K562 (cell line): ENCODE results near the gene RABL3. TPM values are rescaled to one million over a fixed set of nuclear protein-coding genes. Genes with fewer than 3 reads are reported as not detected.

Source experiments
- ATAC-seq: fragments of 200-7000 bp; cut with Tn5 transposase; 3 replicates; pipeline ENCODE4 v1.9.1; 2020; ENCODE audit warnings: moderate library complexity
- BruUV-seq: library from RNA; stranded (reverse); fragments of 400-500 nt; replicated peaks from 2 replicates; lab custom pipeline; 2021; lab: Mats Ljungman, UMichigan
- CTCF ChIA-PET: fragments of 300-600 bp; formaldehyde crosslinking; extraction: SDS; loops from one replicate; lab custom pipeline; 2021; ENCODE audit warnings: low intra/inter-chr PET ratio; lab: Yijun Ruan, JAX
- POLR2A ChIA-PET: fragments of 300-600, 350-650 bp; sonication (Branson Sonifier 250); formaldehyde crosslinking; extraction: SDS; loops from one replicate; lab custom pipeline; 2021; ENCODE audit warnings: antibody characterized with exemption, inconsistent platforms; lab: Yijun Ruan, JAX
- DNase-seq, 4 experiments: peaks; one replicate each; pipeline versions ENCODE4 v3.0.0 to v3.0.0-alpha.2; 2011 to 2018; ENCODE audit warnings: low spot score in 3 of 4, mixed read lengths in 3 of 4; ENCODE audit errors: extremely low read depth in 1 of 4
- FAIRE-seq: peaks from 2 replicates; lab custom pipeline; 2011; peaks lifted over from hg19 to GRCh38; lab: Jason Lieb, UNC
- H2AFZ ChIP-seq: 2 replicates; pipeline ENCODE4 v1.6.0; 2011; ENCODE audit warnings: low read depth, low read length, control low read depth, inconsistent platforms
- H3K27ac ChIP-seq: fragments of 200-600 bp; 3 replicates; pipeline ENCODE4 v1.8.0; 2011; ENCODE audit warnings: low read depth, mild to moderate bottlenecking, control low read depth, inconsistent platforms, low read length, moderate library complexity, mixed read lengths; ENCODE audit errors: extremely low read depth
- H3K27me3 ChIP-seq, 2 experiments: fragments of 300-600 bp in 1 of 2; 2 replicates in 1 of 2; 3 replicates in 1 of 2; pipeline versions ENCODE4 v1.6.0 to v1.8.0; 2011; ENCODE audit warnings: inconsistent platforms in 2 of 2, low read length in 2 of 2, mild to moderate bottlenecking in 1 of 2, mixed read lengths in 1 of 2, moderate library complexity in 1 of 2; ENCODE audit not compliant: control insufficient read depth in 2 of 2, insufficient read depth in 2 of 2
- H3K36me3 ChIP-seq: fragments of 300-600 bp; 3 replicates; pipeline ENCODE4 v1.8.0; 2011; ENCODE audit warnings: mild to moderate bottlenecking, low read length, inconsistent platforms; ENCODE audit not compliant: control insufficient read depth, insufficient read depth
- H3K4me1 ChIP-seq, 2 experiments: fragments of 200-600 bp in 1 of 2; replicated peaks in 1 of 2; 2 replicates in 1 of 2; 3 replicates in 1 of 2; pipeline versions ENCODE4 v1.5.1 to v1.8.0; 2011; ENCODE audit warnings: inconsistent platforms in 2 of 2, low read length in 2 of 2, mild to moderate bottlenecking in 1 of 2, mixed read lengths in 1 of 2, moderate library complexity in 1 of 2; ENCODE audit not compliant: control insufficient read depth in 2 of 2, insufficient read depth in 2 of 2
- H3K4me2 ChIP-seq: 2 replicates; pipeline ENCODE4 v1.6.1; 2011; ENCODE audit warnings: low read length, control low read depth, inconsistent platforms, mixed read lengths; ENCODE audit not compliant: insufficient read depth
- H3K4me3 ChIP-seq: fragments of 200-600 bp; sonication (generic), shearing (Covaris generic); 2 replicates; pipeline ENCODE4 v1.5.1; 2016; ENCODE audit warnings: control low read depth, inconsistent platforms
- H3K79me2 ChIP-seq: fragments of 200-600 bp; 3 replicates; pipeline ENCODE4 v1.8.0; 2011; ENCODE audit warnings: low read length, inconsistent platforms; ENCODE audit not compliant: control insufficient read depth, insufficient read depth
- H3K9ac ChIP-seq, 2 experiments: 2 replicates each; pipeline versions ENCODE4 v1.6.0 to v1.6.1; 2011; ENCODE audit warnings: low read depth in 2 of 2, low read length in 2 of 2, control low read depth in 1 of 2, inconsistent platforms in 1 of 2, mild to moderate bottlenecking in 1 of 2, mixed read lengths in 1 of 2; ENCODE audit not compliant: insufficient read depth in 1 of 2
- H3K9me1 ChIP-seq: one replicate; pipeline ENCODE4 v1.6.0; 2011; ENCODE audit warnings: inconsistent platforms, mild to moderate bottlenecking, low read length, moderate library complexity; ENCODE audit not compliant: control insufficient read depth, insufficient read depth
- H3K9me3 ChIP-seq: replicated peaks from 2 replicates; pipeline ENCODE4 v1.5.1; 2011; ENCODE audit warnings: low read depth, low read length, inconsistent platforms; ENCODE audit not compliant: control insufficient read depth, insufficient read depth
- H4K20me1 ChIP-seq: replicated peaks from 2 replicates; pipeline ENCODE4 v1.6.1; 2011; ENCODE audit warnings: low read length, inconsistent platforms, mixed read lengths; ENCODE audit not compliant: control insufficient read depth, insufficient read depth
- ARID1B ChIP-seq: fragments of 450-650 bp; IDR thresholded peaks from 2 replicates; pipeline ENCODE4 v1.6.1; 2016; ENCODE audit warnings: antibody characterized with exemption, mild to moderate bottlenecking, inconsistent platforms
- E2F1 ChIP-seq: sonication (generic); formaldehyde crosslinking; IDR thresholded peaks from 2 replicates; pipeline ENCODE4 v1.8.1; 2023; ENCODE audit warnings: mild to moderate bottlenecking, missing genetic modification reagents, moderate library complexity
- FOSL1 ChIP-seq: fragments of 200-800 bp; sonication (Bioruptor generic); conservative IDR thresholded peaks from 2 replicates; pipeline ENCODE4 v1.6.1; 2016; ENCODE audit warnings: missing genetic modification characterization, missing compliant biosample characterization
- GABPA ChIP-seq: fragments of 200-800 bp; sonication (Bioruptor generic); conservative IDR thresholded peaks from 2 replicates; pipeline ENCODE4 v1.6.1; 2016; ENCODE audit warnings: low read depth, missing genetic modification characterization, missing compliant biosample characterization
- JUN ChIP-seq, 2 experiments: sonication (generic) in 1 of 2; formaldehyde crosslinking in 1 of 2; IDR thresholded peaks; 2 replicates each; pipeline versions ENCODE4 v1.6.1 to v1.8.0; 2012 to 2022; ENCODE audit warnings: borderline replicate concordance in 2 of 2, mild to moderate bottlenecking in 2 of 2, improper control_type of control experiment in 1 of 2, low read depth in 1 of 2, low read length in 1 of 2, missing genetic modification reagents in 1 of 2
- JUND ChIP-seq, 2 experiments: IDR thresholded peaks; 2 replicates in 1 of 2; 3 replicates in 1 of 2; pipeline ENCODE4 v1.6.1; 2011; ENCODE audit warnings: borderline replicate concordance in 2 of 2, low read depth in 2 of 2, low read length in 2 of 2, improper control_type of control experiment in 1 of 2, missing biosample characterization in 1 of 2, missing genetic modification characterization in 1 of 2, missing genetic modification reagents in 1 of 2
- NFIX ChIP-seq: fragments of 250-450 bp; sonication (Bioruptor Pico); IDR thresholded peaks from 2 replicates; pipeline ENCODE4 v1.4.0; 2020; ENCODE audit warnings: low read depth, mild to moderate bottlenecking, moderate library complexity
- PHF21A ChIP-seq: fragments of 450-650 bp; IDR thresholded peaks from 2 replicates; pipeline ENCODE4 v1.6.1; 2017; ENCODE audit warnings: low read depth, borderline replicate concordance
- POLR2B ChIP-seq: fragments of 450-650 bp; IDR thresholded peaks from 2 replicates; pipeline ENCODE4 v1.6.1; 2018; ENCODE audit warnings: low read depth; ENCODE audit not compliant: partially characterized antibody
- SMARCA4 ChIP-seq: fragments of 450-650 bp; IDR thresholded peaks from 2 replicates; pipeline ENCODE4 v1.6.1; 2016
- ZC3H4 ChIP-seq: sonication (generic); formaldehyde crosslinking; IDR thresholded peaks from 2 replicates; pipeline ENCODE4 v1.9.0; 2021; ENCODE audit warnings: missing genetic modification reagents, borderline replicate concordance
- WGBS: fragments of 100-300 bp; shearing (Covaris generic); methylation state at CpG from one replicate; pipeline ENCODE4 v1.1.6; 2016; ENCODE audit warnings: low coverage, mixed read lengths; ENCODE audit not compliant: insufficient coverage; ENCODE audit errors: missing lambda C conversion rate; 5-methylcytosine and 5-hydroxymethylcytosine counted together
- in situ Hi-C: fragments of 300-500 bp; cut with MboI; formaldehyde crosslinking; loops from 4 replicates; pipeline ENCODE4 v1.15.0; 2018; ENCODE audit warnings: inconsistent platforms, mixed read lengths
- intact Hi-C: fragments of 100-400 bp; cut with micrococcal nuclease; formaldehyde crosslinking; loops from 2 replicates; pipeline ENCODE4 v1.14.2; 2022
- polyA plus RNA-seq, 8 experiments: library from polyadenylated mRNA; depleted of rRNA in 4 of 8; stranded (reverse) in 5 of 8; unstranded in 3 of 8; fragments of >200 nt; fragmentation: Nextera tagmentation in 2 of 8; fragmentation: Illumina TruSeq in 1 of 8; extraction: Ambion mirVana in 2 of 8; extraction: Trizol in 1 of 8; gene quantifications; 2 replicates each; pipeline versions ENCODE4 v1.2.1 to v1.2.3, GENCODE V29; 2011 to 2014; ENCODE audit warnings: inconsistent platforms in 1 of 8, missing spikeins in 1 of 8
- total RNA-seq, 7 experiments: library from RNA; depleted of rRNA in 6 of 7; stranded (reverse); fragments of >200 nt in 6 of 7; fragmentation: Illumina TruSeq in 2 of 7; extraction: Trizol in 2 of 7; gene quantifications; 2 replicates each; pipeline versions ENCODE4 v1.2.1 to v1.2.3, GENCODE V29; 2011 to 2021; ENCODE audit warnings: low replicate concordance in 1 of 7
- TF ChIP-seq, protein P1 (sequence below), 2 experiments: fragments of 450-650 bp in 1 of 2; sonication (generic) in 1 of 2; formaldehyde crosslinking in 1 of 2; IDR thresholded peaks in 1 of 2; conservative IDR thresholded peaks in 1 of 2; 2 replicates each; pipeline versions ENCODE4 v1.6.1 to v1.8.1; 2016 to 2023; ENCODE audit warnings: mild to moderate bottlenecking in 2 of 2, moderate library complexity in 2 of 2, inconsistent platforms in 1 of 2, missing genetic modification reagents in 1 of 2

RABL3 gene
- total and polyA plus RNA-seq, 9 of the 15 experiments (the other 6 are each of a cell fraction or from before 2014, with no cell fraction given), result 6.5 to 30.7 (median 12.3) TPM

DNA sequence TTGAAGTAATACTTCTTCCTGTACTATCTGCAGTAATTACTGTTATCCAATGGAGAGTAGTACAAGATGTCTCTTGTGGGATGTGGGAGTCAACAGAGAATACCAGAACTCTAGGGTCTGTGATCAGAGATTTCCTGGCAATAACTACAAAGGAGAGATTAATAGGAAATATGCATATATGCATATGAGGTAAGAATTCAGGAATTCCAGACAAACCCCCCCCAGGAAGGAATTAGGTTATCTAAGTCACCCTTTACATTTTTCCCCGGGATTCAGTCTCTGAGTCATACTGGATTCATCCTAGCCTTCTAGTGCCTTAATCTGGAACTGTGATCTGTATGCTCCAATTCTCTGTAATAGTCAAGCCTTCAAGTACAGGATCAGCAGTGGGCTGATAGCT, 49.6 kb upstream of the RABL3 start:
- Histone ChIP-seq H3K36me3 (no peaks in the 10 kb centered on the region), H3K4me3 (no peak overlapping the region), H3K27me3 (no peaks in the 10 kb centered on the region), H4K20me1 (no peaks in the 10 kb centered on the region), H3K79me2 (no peaks in the 10 kb centered on the region), H3K4me1 (peaks cover 0 to 2% of the 10 kb centered on the region in 2 experiments; a peak in 2 of 5 replicates), H3K4me2 (no peak overlapping the region), H3K9ac (no peak overlapping the region), H3K9me3 (no peaks in the 10 kb centered on the region)
- ATAC-seq (0 out of 3 replicates have a peak, but pooled peaks have one; percentile 38), DNase-seq (peak in 2 of 4 experiments; percentile 5 to 6), FAIRE-seq (no peak)
- BruUV-seq, result no TSS peak
- CTCF ChIA-PET, result no interaction called here
- peak; percentile 64 for TF ChIP-seq JUND (IDR thresholded peaks at IDR 0.05; ENCODE audit: borderline replicate concordance, low read depth, low read length)
- TF ChIP-seq JUND (tag; IDR thresholded peaks at IDR 0.05; ENCODE audit: borderline replicate concordance, low read depth, low read length), result no peak; the same call in 2 of the 3 replicates
- no peak for TF ChIP-seq PHF21A
- peak; percentile 84 for TF ChIP-seq FOSL1 (tag)
- TF ChIP-seq NFIX, result no peak
- peak; percentile 34; the same call in 1 of the 2 replicates for TF ChIP-seq SMARCA4
- no peak for TF ChIP-seq ZC3H4 (CRISPR knock-in tag)
- no peak for TF ChIP-seq GABPA (tag)
- no peak for TF ChIP-seq E2F1 (CRISPR knock-in tag)
- 0 out of 2 replicates have a peak, but pooled peaks have one; percentile 13 for TF ChIP-seq JUN (IDR thresholded peaks at IDR 0.05; ENCODE audit: borderline replicate concordance, low read depth, low read length)
- no peak for TF ChIP-seq JUN (CRISPR knock-in tag; IDR thresholded peaks at IDR 0.05; ENCODE audit: borderline replicate concordance)
- TF ChIP-seq, protein P1, sequence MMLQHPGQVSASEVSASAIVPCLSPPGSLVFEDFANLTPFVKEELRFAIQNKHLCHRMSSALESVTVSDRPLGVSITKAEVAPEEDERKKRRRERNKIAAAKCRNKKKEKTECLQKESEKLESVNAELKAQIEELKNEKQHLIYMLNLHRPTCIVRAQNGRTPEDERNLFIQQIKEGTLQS (IDR thresholded peaks at IDR 0.05), result peak; percentile 64
- TF ChIP-seq, protein P1 (CRISPR knock-in tag; conservative IDR thresholded peaks at IDR 0.05), result no peak
- TF ChIP-seq ARID1B, result peak; percentile 22; the same call in 1 of the 2 replicates
- no peak for TF ChIP-seq POLR2B
- TF ChIP-seq, all 486 proteins: peak for 6
- in situ Hi-C loops, result loop anchor here (10.0 kb wide), 2 partner anchors 167 to 547 kb away; no protein-coding TSS in a partner anchor
- Histone ChIP-seq H3K27ac (no peak overlapping the region), H2AFZ (no peak overlapping the region), H3K9me1 (peaks cover 2% of the 10 kb centered on the region)
- WGBS, result 0% methylated on average over 1 of the region's 1 CpG
- intact Hi-C loops, result no loop called here
- POLR2A ChIA-PET, result interaction anchor here (0.7 kb wide), 1 partner anchor 191 kb away, joined by 4 read pairs; no protein-coding TSS in a partner anchor
